Activated CD8-positive, alpha-beta memory T cell treated with anti-CD3 and anti-CD28 coated beads, Interleukin-2, amount 50 U/mL, for 48 hours (primary cell): ENCODE data around the gene ARID5A.
"Not testable (repeated sequence)": the region's sequence is repeated elsewhere in the genome, so short reads cannot be mapped to it uniquely, and the experiment has no call there.

Experiments used
- DNase-seq: peaks from one replicate; pipeline ENCODE4 v3.0.0-alpha.2; 2020

ARID5A gene, protein sequence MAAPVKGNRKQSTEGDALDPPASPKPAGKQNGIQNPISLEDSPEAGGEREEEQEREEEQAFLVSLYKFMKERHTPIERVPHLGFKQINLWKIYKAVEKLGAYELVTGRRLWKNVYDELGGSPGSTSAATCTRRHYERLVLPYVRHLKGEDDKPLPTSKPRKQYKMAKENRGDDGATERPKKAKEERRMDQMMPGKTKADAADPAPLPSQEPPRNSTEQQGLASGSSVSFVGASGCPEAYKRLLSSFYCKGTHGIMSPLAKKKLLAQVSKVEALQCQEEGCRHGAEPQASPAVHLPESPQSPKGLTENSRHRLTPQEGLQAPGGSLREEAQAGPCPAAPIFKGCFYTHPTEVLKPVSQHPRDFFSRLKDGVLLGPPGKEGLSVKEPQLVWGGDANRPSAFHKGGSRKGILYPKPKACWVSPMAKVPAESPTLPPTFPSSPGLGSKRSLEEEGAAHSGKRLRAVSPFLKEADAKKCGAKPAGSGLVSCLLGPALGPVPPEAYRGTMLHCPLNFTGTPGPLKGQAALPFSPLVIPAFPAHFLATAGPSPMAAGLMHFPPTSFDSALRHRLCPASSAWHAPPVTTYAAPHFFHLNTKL

DNA sequence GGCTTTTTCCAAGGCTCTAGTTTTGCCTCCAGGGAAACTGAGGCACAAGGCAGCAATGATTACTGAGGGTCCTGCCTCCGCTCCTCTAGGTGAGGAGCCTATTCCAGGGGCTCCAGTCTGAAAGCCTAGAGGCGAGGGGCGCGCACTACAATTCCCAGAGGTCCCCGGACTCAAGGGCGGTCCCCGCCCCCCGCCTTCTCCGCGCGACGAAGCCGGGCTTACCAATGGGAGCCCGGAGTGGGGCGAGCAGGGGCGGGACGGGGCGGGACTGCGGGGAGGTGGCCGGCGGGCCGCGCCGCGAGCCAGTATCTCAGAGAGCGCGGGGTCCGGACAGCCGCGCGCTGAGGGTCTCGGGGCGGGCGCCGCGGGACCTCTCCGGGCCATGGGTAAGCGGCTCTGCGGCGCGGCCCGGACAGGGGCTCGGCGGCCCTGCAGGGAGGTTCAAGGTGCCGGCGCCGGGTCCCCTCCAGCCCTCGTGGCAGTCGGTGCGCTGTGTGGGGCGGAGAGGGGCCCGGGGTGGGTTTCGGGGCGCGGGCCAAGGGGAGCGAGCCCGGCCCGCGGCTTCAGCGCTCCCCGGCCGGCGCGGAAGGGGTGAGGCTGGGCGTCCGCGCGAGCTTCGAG is at the start of gene ARID5A:
TSS of gene ARID5A (plus strand) at position 308 of the 621 bp plus-strand sequence. CDS start at position 383, 75 bp downstream.
- DNase-seq, result peak; percentile 93

DNA sequence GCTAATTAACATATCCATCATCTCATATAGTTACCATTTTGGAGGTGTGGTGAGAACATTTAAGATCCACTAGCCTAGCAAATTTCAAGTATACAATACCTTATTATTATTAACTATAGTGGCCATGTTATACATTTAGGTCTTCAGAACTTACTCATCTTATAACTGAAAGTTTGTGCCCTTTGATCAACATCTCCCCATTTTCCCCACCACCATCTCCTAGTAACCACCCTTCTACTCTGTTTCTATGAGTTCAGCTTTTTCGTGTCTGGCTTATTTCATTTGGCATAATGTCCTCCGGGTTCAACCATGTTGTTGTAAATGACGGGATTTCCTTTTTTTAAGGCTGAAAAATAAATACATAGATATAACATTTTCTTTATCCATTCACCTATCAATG is 47.3 kb upstream of the ARID5A start:
- DNase-seq, result no peak

DNA sequence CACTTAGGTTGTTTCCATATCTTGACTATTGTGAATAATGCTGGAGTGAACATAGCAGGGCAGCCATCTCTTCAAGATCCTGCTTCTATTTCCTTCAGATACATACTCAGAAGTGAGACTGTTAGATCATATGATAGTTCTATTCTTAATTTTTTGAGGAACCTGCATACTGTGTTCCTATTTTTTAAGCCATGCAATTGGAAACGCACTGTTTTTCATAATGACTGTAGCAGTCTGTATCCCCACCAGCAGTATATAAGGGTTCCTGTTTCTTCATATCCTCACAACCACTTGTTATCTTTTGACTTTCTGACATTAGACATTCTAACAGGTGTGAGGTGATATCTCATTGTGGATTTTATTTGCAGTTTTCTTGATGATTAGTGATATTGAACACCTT is 46.9 kb upstream of the ARID5A start:
- no peak for DNase-seq

DNA sequence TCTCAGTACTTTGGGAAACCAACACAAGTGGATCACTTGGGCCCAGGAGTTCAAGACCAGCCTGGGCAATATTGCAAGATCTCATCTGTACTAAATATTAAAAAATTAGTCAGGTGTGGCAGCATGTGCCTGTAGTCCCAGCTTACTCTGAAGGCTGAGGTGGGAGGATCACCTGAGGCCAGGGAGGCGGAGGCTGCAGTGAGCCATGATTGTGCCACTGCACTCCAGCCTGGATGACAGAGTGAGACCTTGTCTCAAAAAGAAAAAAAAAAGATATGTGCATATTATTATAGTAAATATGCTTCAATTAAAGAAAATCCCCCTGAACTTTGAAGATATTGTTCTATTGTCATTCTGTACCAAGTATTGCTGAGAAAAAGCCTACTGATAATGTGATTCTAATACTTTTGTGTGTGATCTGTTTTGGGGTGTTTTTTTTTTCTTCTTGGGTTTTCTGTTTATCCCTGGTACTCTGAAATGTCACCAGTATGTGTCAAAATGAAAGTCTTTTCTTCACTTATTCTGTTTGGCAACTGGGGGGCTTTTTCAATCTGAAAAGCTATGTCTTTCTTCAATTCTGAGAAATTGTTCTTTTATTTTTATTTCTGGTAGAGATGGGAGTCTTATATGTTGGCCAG is 44.6 kb upstream of the ARID5A start:
- no peak for DNase-seq

DNA sequence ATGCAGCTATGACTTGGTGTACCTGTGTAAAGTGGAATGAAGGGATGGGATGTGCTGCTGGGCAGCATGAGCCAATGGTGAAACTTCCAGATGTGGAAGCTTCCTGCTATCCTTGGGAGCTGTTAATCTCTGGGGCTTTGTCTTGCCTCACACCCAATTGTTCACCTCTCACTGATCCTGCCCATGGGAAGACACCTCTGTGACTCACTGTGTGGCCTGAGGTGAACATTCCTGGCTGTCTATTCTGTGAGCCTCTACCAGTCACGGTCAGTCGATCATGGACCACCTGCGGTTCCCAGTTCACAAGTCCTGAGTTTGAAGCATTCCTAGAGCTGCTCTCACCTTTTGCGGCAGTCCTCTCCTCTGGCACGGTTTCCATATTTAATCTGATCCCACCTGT is 43.5 kb upstream of the ARID5A start:
- DNase-seq, result no peak

DNA sequence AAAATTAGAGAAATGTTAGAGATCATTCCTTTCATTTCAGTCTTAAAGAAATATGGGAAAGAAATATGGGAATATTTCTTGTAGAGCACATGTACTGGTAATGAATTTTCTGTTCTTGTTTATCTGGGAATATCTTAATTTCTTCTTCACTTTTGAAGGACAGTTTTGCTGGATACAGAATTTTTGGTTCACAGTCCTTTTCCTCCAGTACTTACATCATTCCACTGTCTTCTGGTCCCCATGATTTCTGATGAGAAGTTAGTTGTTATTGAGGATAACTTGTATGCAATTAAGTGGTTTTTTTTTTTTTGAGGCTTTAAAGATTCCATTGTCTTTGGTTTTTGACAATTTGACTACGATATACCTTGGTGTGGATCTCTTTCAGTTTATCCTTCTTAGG is 42.4 kb upstream of the ARID5A start:
- no peak for DNase-seq

DNA sequence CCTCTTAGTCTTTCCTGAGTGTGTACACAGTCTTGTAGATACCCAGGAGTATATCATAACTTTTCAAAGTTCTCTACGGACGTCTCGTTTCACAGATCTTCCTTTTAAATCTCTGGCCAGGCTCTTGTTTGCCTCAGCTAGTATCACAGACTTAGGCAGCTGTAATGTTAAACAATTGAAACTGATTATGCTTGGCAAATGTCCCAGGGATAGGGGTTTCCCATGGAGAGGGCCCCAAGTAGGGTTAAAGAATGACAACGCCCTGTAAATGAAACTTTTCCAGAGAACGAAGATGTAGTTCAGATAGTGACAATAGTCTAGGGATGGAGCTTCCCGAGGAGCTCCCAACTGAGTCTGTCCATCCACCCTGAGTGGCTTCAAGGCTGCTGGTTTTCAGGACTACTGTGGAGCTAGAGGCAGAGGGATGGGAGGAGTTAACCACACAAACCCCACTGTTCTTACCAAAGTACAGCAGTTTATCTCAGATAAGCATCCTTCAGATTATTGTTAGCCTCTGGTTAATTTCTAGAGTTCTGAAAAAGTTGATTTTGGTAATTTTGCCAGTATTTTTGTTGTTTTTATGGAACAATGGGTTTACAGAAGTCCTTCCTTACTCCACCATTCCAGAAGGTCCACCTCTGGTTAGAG is 40.4 kb upstream of the ARID5A start:
- no peak for DNase-seq

DNA sequence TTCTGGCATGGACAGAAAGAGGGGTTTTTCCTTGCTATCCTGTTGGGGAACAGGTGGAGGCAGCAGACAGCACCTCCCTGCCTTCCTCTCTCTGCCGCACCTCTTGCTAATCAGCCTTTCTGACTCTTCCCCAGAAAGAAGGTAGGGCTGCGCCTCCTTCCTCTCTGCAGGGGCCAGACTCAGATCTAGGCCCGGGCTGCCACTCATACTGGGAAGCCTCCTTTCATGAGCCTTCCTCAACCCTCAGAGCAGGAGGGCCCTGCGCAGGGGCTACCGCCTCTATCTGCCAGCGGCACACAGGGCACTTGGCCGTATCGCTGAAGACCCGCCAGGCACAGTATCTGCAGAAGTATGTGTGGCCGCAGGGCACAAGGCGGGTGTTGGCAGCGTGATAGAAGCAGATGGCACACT is 38.5 kb upstream of the ARID5A start:
- no peak for DNase-seq

DNA sequence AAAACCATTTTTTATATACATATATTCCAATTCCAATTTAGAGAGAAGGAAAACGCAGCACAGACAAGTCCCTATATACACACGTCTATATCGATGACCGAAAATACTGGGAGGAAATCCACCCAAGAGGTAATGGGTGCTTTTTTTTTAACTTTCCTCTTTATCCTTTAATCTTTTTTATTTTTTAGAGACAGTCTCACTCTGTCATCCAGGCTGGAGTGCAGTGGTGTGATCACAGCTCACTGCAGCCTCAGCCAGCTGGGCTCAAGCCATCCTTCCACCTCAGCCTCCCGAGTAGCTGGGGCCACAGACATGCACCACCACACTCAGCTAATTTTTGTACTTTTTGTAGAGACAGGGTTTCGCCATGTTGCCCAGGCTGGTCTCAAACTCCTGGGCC is 37.9 kb upstream of the ARID5A start:
- not testable (repeated sequence) for DNase-seq

DNA sequence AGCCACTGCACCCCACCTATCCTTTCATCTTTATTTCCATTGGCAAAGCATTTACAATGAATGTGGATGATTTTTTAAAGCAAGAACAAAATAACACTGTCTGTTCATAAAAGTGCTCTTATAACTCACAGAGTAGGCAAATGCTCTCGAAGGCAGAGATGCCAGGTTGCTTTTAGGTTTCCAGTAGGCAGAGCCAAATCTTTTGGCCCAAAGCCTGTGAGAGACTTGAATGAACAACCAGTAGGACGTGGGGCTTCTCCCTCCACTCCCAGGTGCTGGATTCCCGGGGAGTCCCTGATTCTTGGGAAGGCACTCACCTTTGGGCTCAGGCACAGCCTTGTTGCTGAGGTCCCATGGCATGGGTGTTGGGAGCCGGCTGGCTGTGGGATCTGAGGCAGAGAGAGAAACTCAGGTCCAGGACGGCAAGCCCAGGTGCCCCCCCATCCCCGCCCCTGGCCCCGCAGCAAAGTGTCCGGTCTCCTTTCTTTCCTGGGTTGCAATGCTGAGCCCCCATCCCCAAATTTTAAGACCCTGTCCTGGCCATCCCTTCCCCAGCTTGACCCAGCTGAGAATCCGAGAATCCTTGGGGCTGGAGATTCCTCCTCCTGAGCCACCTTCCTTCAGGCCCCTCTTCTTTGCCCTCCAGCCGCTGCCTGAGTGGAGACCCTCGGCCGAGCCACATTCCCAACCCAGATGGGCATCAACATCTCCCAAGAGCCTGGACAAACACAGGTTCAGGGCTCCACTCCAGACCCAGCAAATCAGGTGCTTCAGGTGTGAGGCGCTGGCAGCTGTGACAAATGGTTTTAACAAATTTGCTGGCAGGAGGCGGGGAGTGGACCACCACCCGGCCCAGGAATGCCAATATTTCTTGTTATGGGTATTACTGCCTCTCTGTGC is 37.2 kb upstream of the ARID5A start:
- DNase-seq, result peak; percentile 39

DNA sequence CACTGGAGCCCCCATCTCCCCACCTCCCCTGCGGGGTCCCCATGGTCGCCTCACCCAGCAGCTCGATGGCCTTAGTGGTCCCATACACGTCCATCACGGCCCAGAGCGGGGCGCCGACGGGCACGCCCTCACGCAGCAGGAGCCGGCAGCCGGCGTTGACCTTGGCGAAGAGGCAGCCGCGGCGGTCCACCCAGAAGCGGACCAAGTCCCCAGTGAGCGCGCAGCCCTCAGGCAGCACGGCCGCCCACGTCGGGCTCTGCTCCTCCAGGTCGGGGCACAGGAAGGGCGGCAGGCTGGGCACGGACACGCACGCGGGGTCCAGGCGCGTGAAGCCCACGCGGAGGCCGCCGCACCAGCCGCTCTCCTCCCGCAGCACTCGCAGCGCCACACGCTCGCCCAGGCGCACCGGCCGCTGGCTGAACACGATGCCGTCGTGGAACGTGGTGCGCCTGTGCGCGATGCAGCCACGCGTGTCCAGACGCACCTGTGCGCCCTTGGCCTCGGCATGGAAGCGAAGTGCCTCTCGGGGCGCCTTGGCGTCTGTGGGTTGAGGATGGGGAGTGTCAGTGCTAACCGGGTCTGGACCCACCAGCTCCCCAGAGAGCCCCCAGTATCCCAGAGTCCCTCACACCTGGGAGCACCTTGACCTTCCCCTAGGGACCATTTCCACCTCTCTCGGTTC is 36.0 kb upstream of the ARID5A start:
- DNase-seq, result peak; percentile 43

DNA sequence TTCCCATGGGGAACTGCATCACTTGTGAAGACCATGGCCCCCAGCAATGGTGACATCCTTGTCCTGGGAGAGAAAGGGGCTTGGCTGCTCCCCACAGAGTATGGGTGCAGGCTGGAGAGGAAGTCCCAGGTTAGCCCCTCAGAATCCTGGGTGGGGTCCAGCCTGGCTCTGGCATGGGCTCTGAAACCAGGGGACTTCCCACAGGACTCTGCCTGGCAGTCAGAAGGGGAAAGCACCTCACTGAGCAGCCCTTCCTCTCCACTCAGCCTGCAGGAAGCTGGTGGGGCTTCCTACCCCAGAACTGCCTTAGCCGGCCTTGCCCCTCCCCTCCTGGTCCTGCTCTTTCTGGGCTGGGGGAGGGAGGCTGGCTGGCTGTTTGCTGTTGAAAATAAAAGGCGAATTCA is 35.1 kb upstream of the ARID5A start:
- peak; percentile 55 for DNase-seq

DNA sequence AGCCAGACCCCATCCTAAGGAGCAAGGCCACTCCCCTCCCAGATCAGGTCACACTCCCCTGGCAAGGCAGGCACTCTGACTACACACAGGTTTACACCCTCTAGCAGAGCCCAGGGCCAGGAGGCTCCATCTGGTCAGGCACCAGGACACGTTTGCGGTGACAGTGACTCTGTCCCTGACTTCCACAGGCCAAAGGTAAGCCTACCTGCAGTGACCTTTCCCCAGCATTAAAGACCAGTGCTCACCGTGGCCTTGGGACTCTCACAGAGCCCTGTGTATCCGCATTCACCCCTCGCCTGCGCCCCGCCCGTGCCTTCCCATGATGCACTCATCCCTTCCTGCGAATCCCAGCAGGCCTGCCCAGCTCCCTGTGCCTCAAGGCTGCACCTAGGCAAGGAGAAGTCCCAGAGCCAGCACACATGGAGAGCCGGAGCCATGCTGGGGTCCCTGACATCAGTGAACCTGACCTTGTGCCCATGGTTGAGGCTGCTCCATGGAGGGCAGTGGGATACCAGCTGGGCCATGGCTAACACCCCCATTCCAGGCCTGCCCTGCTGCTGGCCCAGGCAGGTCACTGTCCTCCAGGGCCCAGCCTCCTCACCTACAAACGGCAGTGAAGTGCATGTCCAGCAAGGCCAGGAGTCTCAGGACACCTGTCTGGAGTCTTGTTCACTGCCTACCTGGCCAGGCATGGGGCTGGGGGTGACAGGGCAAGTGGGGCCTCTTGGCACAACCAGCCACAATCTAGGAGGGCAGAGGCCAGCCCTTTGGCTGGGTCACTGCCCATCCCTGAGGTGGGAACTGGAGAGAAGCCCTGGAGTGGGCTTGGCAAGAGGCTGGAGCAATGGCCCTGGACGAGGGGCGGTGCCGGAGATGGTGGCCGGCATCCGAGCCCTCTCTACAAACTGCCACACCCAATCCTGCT is 34.4 kb upstream of the ARID5A start:
- DNase-seq, result peak; percentile 45

DNA sequence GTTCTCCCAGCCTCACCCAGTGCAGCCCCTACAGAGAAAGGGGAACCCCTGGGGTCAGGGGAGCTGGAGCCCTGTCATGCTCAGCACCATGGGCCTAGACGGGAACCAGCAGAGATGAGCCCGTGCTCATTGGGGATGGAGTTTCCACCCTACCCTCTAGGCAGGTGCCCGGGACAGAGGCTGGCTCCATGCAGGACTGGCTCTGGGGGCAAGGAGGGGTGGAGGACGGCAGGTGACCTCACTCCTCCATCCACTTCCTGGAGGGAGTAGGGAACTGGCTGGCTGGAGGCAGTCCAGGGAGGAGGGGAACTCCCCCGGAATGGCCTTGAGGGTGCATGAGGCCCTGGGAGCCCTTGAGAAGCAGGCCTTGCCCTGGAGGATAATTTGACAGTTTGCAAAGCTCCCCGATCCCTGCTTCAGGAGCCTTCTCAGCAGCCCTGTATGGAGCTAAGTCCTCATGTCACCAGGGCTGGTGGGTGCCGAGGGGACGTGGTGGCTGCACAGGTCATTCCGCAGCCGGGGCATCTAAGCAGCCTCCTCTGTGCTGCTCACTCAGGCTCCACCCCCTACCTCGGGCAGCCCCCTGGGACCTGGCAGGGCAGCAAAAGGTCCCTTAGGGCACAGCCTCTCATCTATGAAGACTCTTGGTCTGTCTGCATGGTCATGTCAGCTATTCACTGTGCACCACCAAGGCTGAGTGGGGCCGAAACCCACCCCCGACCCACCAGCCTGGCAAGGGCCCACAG is 33.5 kb upstream of the ARID5A start:
- DNase-seq, result peak; percentile 50

DNA sequence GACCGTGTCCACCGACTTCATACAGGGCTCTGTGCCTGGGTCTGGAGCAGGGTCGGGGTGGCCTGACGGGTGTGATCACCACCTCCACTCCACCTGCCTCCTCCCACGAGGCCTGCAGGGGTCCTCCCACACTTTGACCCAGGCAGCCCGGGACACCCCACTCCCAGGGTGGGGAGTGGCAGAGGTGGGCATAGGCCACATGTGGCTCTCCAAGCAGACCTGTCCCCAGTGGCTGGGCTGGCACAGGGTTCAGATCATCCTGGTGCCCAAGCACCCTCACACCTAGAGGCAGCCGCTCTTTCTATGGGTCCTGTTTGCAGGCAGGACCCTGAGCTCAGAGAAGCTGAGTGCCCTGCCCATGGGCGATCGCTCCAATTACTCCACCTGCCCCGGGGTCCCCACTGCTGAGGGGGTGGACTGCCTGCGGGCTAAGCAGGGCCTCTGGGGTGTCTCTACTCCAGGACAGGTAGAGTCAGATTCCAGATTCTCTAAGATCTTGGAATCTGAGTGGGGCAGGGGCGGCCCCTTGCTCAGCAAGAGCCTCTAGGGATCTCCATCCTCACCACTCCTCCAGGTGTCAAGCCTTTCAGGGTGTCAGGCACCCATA is 32.8 kb upstream of the ARID5A start:
- DNase-seq, result peak; percentile 48

DNA sequence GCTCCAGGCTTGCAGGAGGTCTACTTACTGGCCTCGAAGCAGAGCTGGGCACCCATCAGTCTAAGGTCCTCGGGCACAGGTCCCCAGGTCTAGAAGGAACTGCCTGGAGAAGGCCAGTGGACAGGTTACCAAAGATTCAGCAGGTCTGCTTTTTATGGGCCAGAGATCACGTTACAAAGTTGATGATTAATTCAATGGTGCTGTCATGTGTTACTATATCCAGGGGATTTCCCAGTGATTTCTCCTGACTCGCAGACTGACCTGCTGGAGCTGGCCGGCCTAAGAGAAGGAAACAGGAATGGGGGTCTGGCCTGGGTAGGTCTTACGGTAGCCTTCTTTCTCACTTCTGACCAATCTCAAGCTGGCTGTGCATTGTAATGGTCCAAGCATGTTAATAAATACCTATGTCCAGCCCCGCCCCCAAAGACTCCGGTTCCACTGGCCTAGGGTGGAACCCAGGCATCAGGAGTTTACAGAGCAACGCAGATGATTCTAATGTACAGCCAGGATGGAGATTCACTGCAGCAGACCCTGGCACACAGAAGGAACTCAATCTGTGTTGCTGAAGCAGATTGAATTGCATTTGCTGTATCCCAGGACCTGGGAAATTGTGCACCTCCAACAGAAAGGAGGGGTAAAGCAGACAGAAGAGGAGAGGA is 31.2 kb upstream of the ARID5A start, which contains the start of gene NEURL3:
TSS of gene NEURL3 (minus strand) at position 127 of the 659 bp plus-strand sequence. CDS start at position 56, 71 bp downstream.
- peak; percentile 44 for DNase-seq

DNA sequence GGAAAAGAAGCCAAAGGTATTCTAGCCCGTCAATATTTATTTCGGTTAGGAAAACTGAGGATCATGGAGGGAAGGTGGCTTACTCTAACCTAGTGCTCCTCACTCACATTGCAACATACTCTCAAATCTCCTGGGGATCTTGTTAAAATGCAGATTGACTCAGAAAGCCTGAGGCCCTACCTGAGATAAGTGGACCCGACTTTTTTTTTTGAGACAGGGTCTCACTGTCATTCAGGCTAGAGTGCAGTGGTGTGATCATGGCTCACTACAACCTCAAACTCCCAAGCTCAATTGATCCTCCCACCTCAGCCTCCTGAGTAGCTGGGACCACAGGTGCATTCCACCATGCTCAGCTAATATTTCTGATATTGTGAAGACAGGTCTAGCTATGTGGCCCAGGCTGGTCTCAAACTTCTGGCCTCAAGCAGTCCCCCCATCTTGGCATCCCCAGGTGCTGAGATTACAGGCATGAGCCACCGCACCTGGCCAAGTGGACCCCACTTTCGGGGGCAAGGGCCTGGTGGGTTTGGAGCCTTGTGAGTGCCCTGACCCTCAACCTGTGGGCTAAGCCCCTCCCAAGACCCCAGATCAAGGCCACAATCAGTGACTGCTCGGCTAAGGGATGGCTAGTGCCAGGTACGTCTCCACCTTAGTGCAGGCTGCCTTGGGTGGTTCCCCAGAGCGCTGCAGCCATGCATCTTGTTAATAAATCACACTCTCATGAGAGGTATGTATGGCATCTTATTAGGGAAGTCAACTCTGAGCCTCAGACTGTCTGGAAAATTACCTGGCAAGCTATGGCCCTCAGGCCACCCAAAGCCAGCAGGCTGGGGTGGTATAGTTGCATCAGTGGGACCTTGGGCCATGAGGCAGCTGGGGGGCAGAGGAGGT is 30.3 kb upstream of the ARID5A start:
- peak; percentile 45 for DNase-seq
